CD4-positive, alpha-beta T cell (primary cell): ENCODE measurements around the gene NAMPT. TPM values are rescaled to one million over a fixed set of nuclear protein-coding genes. Genes with fewer than 3 reads are reported as not detected.
A peak's percentile ranks its signal among the peaks of the same experiment; 100 is the strongest.

Source experiments
- ATAC-seq: fragments of 200-7000 bp; cut with Tn5 transposase; one replicate; pipeline ENCODE4 v1.10.0; 2022; ENCODE audit warnings: mild to moderate bottlenecking; ENCODE audit not compliant: poor library complexity
- CTCF ChIA-PET: fragments of 350-600 bp; sonication (Branson Sonifier 250); formaldehyde crosslinking; loops from one replicate; lab custom pipeline; 2021; ENCODE audit warnings: antibody characterized with exemption, inconsistent platforms; lab: Charles Lee
- POLR2A ChIA-PET: fragments of 350-600 bp; sonication (Branson Sonifier 250); formaldehyde crosslinking; loops from one replicate; lab custom pipeline; 2021; ENCODE audit warnings: antibody characterized with exemption, inconsistent platforms; lab: Charles Lee
- DNase-seq, 14 experiments: peaks; one replicate each; pipeline ENCODE4 v3.0.0-alpha.2; 2013 to 2020; ENCODE audit warnings: mixed read lengths in 2 of 14
- H3K27ac ChIP-seq, 2 donors: one replicate each; pipeline versions ENCODE4 v1.5.1 to v1.7.0; 2013; ENCODE audit warnings: low read length in 2 of 2, low read depth in 1 of 2, mild to moderate bottlenecking in 1 of 2
- H3K27me3 ChIP-seq, 2 experiments: 1 replicate in 1 of 2; 2 replicates in 1 of 2; pipeline versions ENCODE4 v1.6.1 to v1.7.0; 2013; ENCODE audit warnings: low read length in 2 of 2, control low read depth in 1 of 2, mild to moderate bottlenecking in 1 of 2, moderate library complexity in 1 of 2; ENCODE audit not compliant: insufficient read depth in 2 of 2, control insufficient read depth in 1 of 2
- H3K36me3 ChIP-seq: one replicate; pipeline ENCODE4 v1.6.1; 2013; ENCODE audit warnings: low read length, control low read depth; ENCODE audit not compliant: insufficient read depth
- H3K4me1 ChIP-seq: one replicate; pipeline ENCODE4 v1.6.1; 2013; ENCODE audit warnings: low read length, control low read depth; ENCODE audit not compliant: insufficient read depth
- H3K4me3 ChIP-seq: one replicate; pipeline ENCODE4 v1.5.1; 2013; ENCODE audit warnings: mild to moderate bottlenecking, low read length, moderate library complexity
- H3K9me3 ChIP-seq, 2 experiments: 1 replicate in 1 of 2; 2 replicates in 1 of 2; pipeline versions ENCODE4 v1.6.1 to v1.7.0; 2013; ENCODE audit warnings: low read length in 2 of 2, mild to moderate bottlenecking in 2 of 2, control low read depth in 1 of 2, moderate library complexity in 1 of 2; ENCODE audit not compliant: control insufficient read depth in 1 of 2, insufficient read depth in 1 of 2
- H3K27ac Mint-ChIP-seq: one replicate; pipeline ENCODE4 v1.8.0; 2020; ENCODE audit warnings: mixed read lengths
- H3K27me3 Mint-ChIP-seq: one replicate; pipeline ENCODE4 v1.8.0; 2021; ENCODE audit warnings: mixed read lengths
- H3K36me3 Mint-ChIP-seq: one replicate; pipeline ENCODE4 v1.8.0; 2021; ENCODE audit warnings: low read depth, mixed read lengths
- H3K4me1 Mint-ChIP-seq: one replicate; pipeline ENCODE4 v1.8.0; 2021; ENCODE audit warnings: low read depth, mixed read lengths
- H3K4me3 Mint-ChIP-seq: one replicate; pipeline ENCODE4 v1.8.0; 2020; ENCODE audit warnings: mild to moderate bottlenecking, mixed read lengths
- H3K9me3 Mint-ChIP-seq: one replicate; pipeline ENCODE4 v1.8.0; 2020; ENCODE audit warnings: mixed read lengths
- CTCF ChIP-seq: fragments of 200-600 bp; IDR thresholded peaks from one replicate; pipeline ENCODE4 v1.8.0; 2022; ENCODE audit warnings: antibody characterized with exemption, mild to moderate bottlenecking
- intact Hi-C, 2 experiments: fragments of 100-400 bp; cut with DNase I in 1 of 2; cut with micrococcal nuclease in 1 of 2; formaldehyde crosslinking; loops; one replicate each; pipeline versions ENCODE4 v1.15.1 to v1.9.0; 2023 to 2025; cut with DNase I, micrococcal nuclease
- total RNA-seq, 174 experiments: library from RNA in 2 of 174; stranded (reverse) in 2 of 174; gene quantifications; one replicate each; pipeline ENCODE4 v1.2.3 and lab custom pipeline; 2021 to 2026

The NAMPT gene
- total RNA-seq, 2 experiments from 2014 or later: 154 to 159 TPM

DNA sequence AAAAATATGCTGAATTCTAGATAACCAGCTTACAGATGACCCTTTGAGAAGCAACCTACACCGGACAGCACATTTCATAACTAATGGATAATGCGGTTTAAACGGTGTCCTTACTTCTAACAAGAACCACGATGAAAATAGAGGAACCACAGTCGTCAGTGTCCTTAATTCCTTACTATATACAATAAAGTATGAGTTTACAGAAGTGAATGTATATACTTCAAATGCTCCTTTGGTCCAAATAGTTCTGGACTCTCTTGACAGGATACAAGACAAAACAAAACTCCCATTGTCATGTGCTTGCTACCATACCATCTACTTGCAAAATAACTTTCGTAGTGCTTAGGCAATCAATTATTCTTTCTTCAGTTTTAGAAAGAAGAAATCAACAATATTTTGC is 2.4 kb downstream of the NAMPT start:
- no peak for TF ChIP-seq CTCF
- ChIA-PET CTCF (interaction anchor here (1.5 kb wide), 1 partner anchor 106 kb away, joined by 5 read pairs; no protein-coding TSS in a partner anchor), POLR2A (no interaction called here)

DNA sequence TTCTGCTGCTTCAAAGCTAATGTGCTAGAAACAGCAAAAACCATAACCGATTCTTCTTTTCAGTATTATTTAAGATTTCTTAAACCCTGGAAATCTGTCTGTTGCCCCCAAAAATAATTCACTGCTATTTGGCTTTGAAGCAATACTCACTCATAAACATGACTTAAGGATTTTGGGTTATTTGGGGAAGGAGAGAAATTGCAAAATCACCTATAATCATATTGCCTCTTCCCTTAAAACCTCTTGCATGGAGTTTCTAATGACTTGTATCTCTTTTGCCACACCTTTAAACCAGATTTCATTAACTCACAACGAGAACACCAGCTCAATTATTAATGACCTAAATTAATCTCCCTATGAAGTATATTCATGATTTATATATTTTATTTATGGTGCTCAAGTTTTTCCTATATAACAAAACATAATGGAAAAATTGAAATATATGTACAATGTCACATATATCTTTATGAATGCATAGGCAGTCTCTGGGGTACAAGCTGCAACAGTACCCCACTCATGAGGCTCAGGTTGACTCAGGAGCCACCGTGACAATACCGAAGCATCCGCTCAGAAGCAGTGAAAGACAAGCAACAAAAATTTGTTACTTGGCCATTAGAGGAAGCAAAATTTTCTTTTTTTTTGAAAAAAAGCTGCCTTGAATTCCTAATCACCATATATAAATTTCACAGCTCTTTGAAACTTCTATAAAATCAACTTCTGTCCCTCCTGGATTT is 3.0 kb downstream of the NAMPT start:
- Histone ChIP-seq H3K4me1 (peaks cover 9% of the 10 kb centered on the region), H3K4me3 (no peak overlapping the region), H3K9me3 (no peaks in the 10 kb centered on the region), H3K36me3 (no peaks in the 10 kb centered on the region), H3K27ac (no peak overlapping the region), H3K27me3 (no peaks in the 10 kb centered on the region)
- Mint-ChIP-seq H3K27ac (no peak overlapping the region), H3K4me1 (peaks cover 62% of the 10 kb centered on the region), H3K27me3 (no peaks in the 10 kb centered on the region), H3K36me3 (peaks cover 12% of the 10 kb centered on the region), H3K4me3 (peak overlapping the region; percentile 73), H3K9me3 (no peaks in the 10 kb centered on the region)
- ATAC-seq (no peak), DNase-seq (no peak)
- no peak for TF ChIP-seq CTCF
- CTCF ChIA-PET: interaction anchor here (1.5 kb wide), 1 partner anchor 105 kb away, joined by 5 read pairs; no protein-coding TSS in a partner anchor
- POLR2A ChIA-PET: no interaction called here
- intact Hi-C loops: loop anchor here (2.0 to 10.0 kb wide), 10 partner anchors 313 to 1463 kb away; partner anchors contain the start of genes ATXN7L1 (in 1 of the 2), CBLL1 (in 1 of the 2), CCDC71L (in 1 of the 2) and COG5 (in 1 of the 2)

More for the DNA sequence above, 2.4 kb downstream of the NAMPT start:
- Histone ChIP-seq H3K36me3 (no peaks in the 10 kb centered on the region), H3K9me3 (no peaks in the 10 kb centered on the region), H3K4me1 (peaks cover 9% of the 10 kb centered on the region), H3K27me3 (no peaks in the 10 kb centered on the region), H3K27ac (no peak overlapping the region), H3K4me3 (no peak overlapping the region)
- peaks cover 12% of the 10 kb centered on the region for H3K36me3 Mint-ChIP-seq
- peaks cover 62% of the 10 kb centered on the region for H3K4me1 Mint-ChIP-seq
- no peaks in the 10 kb centered on the region for H3K27me3 Mint-ChIP-seq
- no peaks in the 10 kb centered on the region for H3K9me3 Mint-ChIP-seq
- no peak for ATAC-seq
- peak overlapping the region; percentile 73 for H3K4me3 Mint-ChIP-seq
- H3K27ac Mint-ChIP-seq: no peak overlapping the region
- no peak for DNase-seq
- intact Hi-C loops: loop anchor here (2.0 to 10.0 kb wide), 10 partner anchors 312 to 1462 kb away; partner anchors contain the start of genes ATXN7L1 (in 1 of the 2), CBLL1 (in 1 of the 2), CCDC71L (in 1 of the 2) and COG5 (in 1 of the 2)

- ChIA-PET CTCF (interaction anchor here (1.5 kb wide), 1 partner anchor 105 kb away, joined by 5 read pairs; no protein-coding TSS in a partner anchor), POLR2A (no interaction called here)
- Mint-ChIP-seq H3K4me3 (peak overlapping the region; percentile 1), H3K27ac (no peak overlapping the region), H3K27me3 (no peaks in the 10 kb centered on the region), H3K9me3 (no peaks in the 10 kb centered on the region), H3K36me3 (peaks cover 18% of the 10 kb centered on the region), H3K4me1 (peaks cover 60% of the 10 kb centered on the region)
- H3K4me3 ChIP-seq: no peak overlapping the region
- intact Hi-C loops: loop anchor here (5.0 to 10.0 kb wide), 9 partner anchors 314 to 1464 kb away; partner anchors contain the start of genes ATXN7L1 (in 1 of the 2), CBLL1 (in 1 of the 2), COG5 (in 1 of the 2) and DUS4L (in 1 of the 2)
- H3K27me3 ChIP-seq: no peaks in the 10 kb centered on the region
- ATAC-seq (no peak), DNase-seq (no peak)
- H3K4me1 ChIP-seq: peaks cover 9% of the 10 kb centered on the region
- H3K9me3 ChIP-seq: no peaks in the 10 kb centered on the region
- H3K27ac ChIP-seq: no peak overlapping the region
- no peak for TF ChIP-seq CTCF
- H3K36me3 ChIP-seq: peaks cover 2% of the 10 kb centered on the region
Observed at GRCh38 chr7:106281127-106281526, 3.7 kb downstream of the NAMPT start.
